ENCODE data around the gene DNAH2.

DNAH2 gene

GRCh38 chr17:7687908-7688807 lies 29.4 kb upstream of the DNAH2 start, which contains the start of gene WRAP53:
Gene WRAP53, plus strand, starts transcription at chr17:7688477. Its CDS starts 172 bp downstream, at chr17:7688649.
- H3K4me3 ChIP-seq (ENCODE audit: low read depth, low read length) = peak within 1 kb of the TSS; percentile 99
- H3K4me1 ChIP-seq (ENCODE audit: control insufficient read depth, insufficient read depth, low read length) = peaks cover 10% of the 10 kb centered on the region
- no peaks in the 10 kb centered on the region for H3K36me3 ChIP-seq (ENCODE audit: control insufficient read depth, insufficient read depth, low read length)
- H3K9me3 ChIP-seq (ENCODE audit: control insufficient read depth, insufficient read depth, low read length) = no peaks in the 10 kb centered on the region
- H3K9ac ChIP-seq (ENCODE audit: low read depth, low read length) = peak within 1 kb of the TSS; percentile 95
- H3K27me3 ChIP-seq (ENCODE audit: control insufficient read depth, insufficient read depth, low read length) = no peaks in the 10 kb centered on the region

GRCh38 chr17:7688808-7689316 lies 28.7 kb upstream of the DNAH2 start:
- Histone ChIP-seq H3K4me3 (ENCODE audit: low read depth, low read length) (peak overlapping the region; percentile 96), H3K9ac (ENCODE audit: low read depth, low read length) (peak overlapping the region; percentile 78), H3K27me3 (ENCODE audit: control insufficient read depth, insufficient read depth, low read length) (no peaks in the 10 kb centered on the region), H3K36me3 (ENCODE audit: control insufficient read depth, insufficient read depth, low read length) (no peaks in the 10 kb centered on the region), H3K9me3 (ENCODE audit: control insufficient read depth, insufficient read depth, low read length) (no peaks in the 10 kb centered on the region), H3K4me1 (ENCODE audit: control insufficient read depth, insufficient read depth, low read length) (peaks cover 10% of the 10 kb centered on the region)

GRCh38 chr17:7695586-7695985 lies 22.0 kb upstream of the DNAH2 start:
- Histone ChIP-seq H3K9ac (ENCODE audit: low read depth, low read length) (no peak overlapping the region), H3K36me3 (ENCODE audit: control insufficient read depth, insufficient read depth, low read length) (peaks cover 1% of the 10 kb centered on the region), H3K4me3 (ENCODE audit: low read depth, low read length) (no peak overlapping the region), H3K4me1 (ENCODE audit: control insufficient read depth, insufficient read depth, low read length) (no peaks in the 10 kb centered on the region), H3K9me3 (ENCODE audit: control insufficient read depth, insufficient read depth, low read length) (no peaks in the 10 kb centered on the region), H3K27me3 (ENCODE audit: control insufficient read depth, insufficient read depth, low read length) (no peaks in the 10 kb centered on the region)

- no peaks in the 10 kb centered on the region for H3K9me3 ChIP-seq (ENCODE audit: control insufficient read depth, insufficient read depth, low read length)
- H3K36me3 ChIP-seq (ENCODE audit: control insufficient read depth, insufficient read depth, low read length) = peaks cover 12% of the 10 kb centered on the region
- H3K4me3 ChIP-seq (ENCODE audit: low read depth, low read length) = no peak overlapping the region
- H3K4me1 ChIP-seq (ENCODE audit: control insufficient read depth, insufficient read depth, low read length) = peaks cover under 1% of the 10 kb centered on the region
- H3K27me3 ChIP-seq (ENCODE audit: control insufficient read depth, insufficient read depth, low read length) = no peaks in the 10 kb centered on the region
- H3K9ac ChIP-seq (ENCODE audit: low read depth, low read length) = no peak overlapping the region
These were observed 19.5 kb upstream of the DNAH2 start for GRCh38 chr17:7697828-7698588.

GRCh38 chr17:7700510-7700909 lies 17.0 kb upstream of the DNAH2 start:
- Histone ChIP-seq H3K27me3 (ENCODE audit: control insufficient read depth, insufficient read depth, low read length) (peaks cover 6% of the 10 kb centered on the region), H3K4me3 (ENCODE audit: low read depth, low read length) (no peak overlapping the region), H3K36me3 (ENCODE audit: control insufficient read depth, insufficient read depth, low read length) (peaks cover 12% of the 10 kb centered on the region), H3K9ac (ENCODE audit: low read depth, low read length) (no peak overlapping the region), H3K4me1 (ENCODE audit: control insufficient read depth, insufficient read depth, low read length) (peaks cover 5% of the 10 kb centered on the region), H3K9me3 (ENCODE audit: control insufficient read depth, insufficient read depth, low read length) (no peaks in the 10 kb centered on the region)

- Histone ChIP-seq H3K27me3 (ENCODE audit: control insufficient read depth, insufficient read depth, low read length) (peaks cover 13% of the 10 kb centered on the region), H3K4me3 (ENCODE audit: low read depth, low read length) (no peak overlapping the region), H3K9me3 (ENCODE audit: control insufficient read depth, insufficient read depth, low read length) (no peaks in the 10 kb centered on the region), H3K36me3 (ENCODE audit: control insufficient read depth, insufficient read depth, low read length) (peaks cover 12% of the 10 kb centered on the region), H3K9ac (ENCODE audit: low read depth, low read length) (no peak overlapping the region), H3K4me1 (ENCODE audit: control insufficient read depth, insufficient read depth, low read length) (peaks cover 9% of the 10 kb centered on the region)
These were observed 15.9 kb upstream of the DNAH2 start for GRCh38 chr17:7701681-7702080.

GRCh38 chr17:7702776-7703175 lies 14.8 kb upstream of the DNAH2 start:
- peaks cover 9% of the 10 kb centered on the region for H3K4me1 ChIP-seq (ENCODE audit: control insufficient read depth, insufficient read depth, low read length)
- no peaks in the 10 kb centered on the region for H3K9me3 ChIP-seq (ENCODE audit: control insufficient read depth, insufficient read depth, low read length)
- H3K36me3 ChIP-seq (ENCODE audit: control insufficient read depth, insufficient read depth, low read length) = peaks cover 12% of the 10 kb centered on the region
- peaks cover 16% of the 10 kb centered on the region for H3K27me3 ChIP-seq (ENCODE audit: control insufficient read depth, insufficient read depth, low read length)
- peak overlapping the region; percentile 41 for H3K4me3 ChIP-seq (ENCODE audit: low read depth, low read length)
- H3K9ac ChIP-seq (ENCODE audit: low read depth, low read length) = no peak overlapping the region

- Histone ChIP-seq H3K36me3 (ENCODE audit: control insufficient read depth, insufficient read depth, low read length) (peaks cover 12% of the 10 kb centered on the region), H3K27me3 (ENCODE audit: control insufficient read depth, insufficient read depth, low read length) (peaks cover 16% of the 10 kb centered on the region), H3K4me3 (ENCODE audit: low read depth, low read length) (peak overlapping the region; percentile 75), H3K9me3 (ENCODE audit: control insufficient read depth, insufficient read depth, low read length) (no peaks in the 10 kb centered on the region), H3K9ac (ENCODE audit: low read depth, low read length) (no peak overlapping the region), H3K4me1 (ENCODE audit: control insufficient read depth, insufficient read depth, low read length) (peaks cover 9% of the 10 kb centered on the region)
These were observed 13.7 kb upstream of the DNAH2 start for GRCh38 chr17:7703584-7704479.

- Histone ChIP-seq H3K4me1 (ENCODE audit: control insufficient read depth, insufficient read depth, low read length) (peaks cover 9% of the 10 kb centered on the region), H3K9ac (ENCODE audit: low read depth, low read length) (peak within 1 kb of the TSS; percentile 24), H3K9me3 (ENCODE audit: control insufficient read depth, insufficient read depth, low read length) (no peaks in the 10 kb centered on the region), H3K27me3 (ENCODE audit: control insufficient read depth, insufficient read depth, low read length) (peaks cover 16% of the 10 kb centered on the region), H3K36me3 (ENCODE audit: control insufficient read depth, insufficient read depth, low read length) (peaks cover 12% of the 10 kb centered on the region), H3K4me3 (ENCODE audit: low read depth, low read length) (peak within 1 kb of the TSS; percentile 75)
These were observed 12.8 kb upstream of the DNAH2 start, which contains the start of gene EFNB3 for GRCh38 chr17:7704601-7705268. Gene EFNB3, plus strand, starts transcription at chr17:7705202. Its CDS starts 397 bp downstream, at chr17:7705599.

GRCh38 chr17:7705269-7706255 lies 12.0 kb upstream of the DNAH2 start:
- peak overlapping the region; percentile 75 for H3K4me3 ChIP-seq (ENCODE audit: low read depth, low read length)
- H3K9ac ChIP-seq (ENCODE audit: low read depth, low read length) = peak overlapping the region; percentile 24
- no peaks in the 10 kb centered on the region for H3K9me3 ChIP-seq (ENCODE audit: control insufficient read depth, insufficient read depth, low read length)
- peaks cover 16% of the 10 kb centered on the region for H3K27me3 ChIP-seq (ENCODE audit: control insufficient read depth, insufficient read depth, low read length)
- H3K36me3 ChIP-seq (ENCODE audit: control insufficient read depth, insufficient read depth, low read length) = peaks cover 11% of the 10 kb centered on the region
- peaks cover 9% of the 10 kb centered on the region for H3K4me1 ChIP-seq (ENCODE audit: control insufficient read depth, insufficient read depth, low read length)

Measured in iPS-15b (cell line).